A549 (cell line): ENCODE measurements around the gene ABCG5.

Experiments
- ATOH8 ChIP-seq: fragments of 250-450 bp; sonication (Bioruptor Pico); IDR thresholded peaks from 2 replicates; pipeline ENCODE4 v1.5.0; 2020; ENCODE audit warnings: low read depth, mild to moderate bottlenecking, moderate library complexity
- CHD4 ChIP-seq: fragments of 200-600 bp; sonication (generic); IDR thresholded peaks from 2 replicates; pipeline ENCODE4 v1.6.1; 2016; ENCODE audit warnings: antibody characterized with exemption, mild to moderate bottlenecking, borderline replicate concordance
- CTCF ChIP-seq: fragments of >200 bp; sonication (Bioruptor Twin); formaldehyde crosslinking; IDR thresholded peaks from 3 replicates; pipeline ENCODE4 v1.5.1; 2016
- E2F6 ChIP-seq: IDR thresholded peaks from 2 replicates; pipeline ENCODE4 v1.6.1; 2012; ENCODE audit warnings: low read depth, borderline replicate concordance
- ELK1 ChIP-seq: fragments of 150-350 bp; IDR thresholded peaks from 2 replicates; pipeline ENCODE4 v1.6.1; 2014; ENCODE audit warnings: low read depth, mild to moderate bottlenecking, low read length
- EP300 ChIP-seq, 2 experiments: fragments of >200 bp; sonication (Bioruptor Twin); formaldehyde crosslinking; IDR thresholded peaks; 2 replicates in 1 of 2; 3 replicates in 1 of 2; pipeline ENCODE4 v1.6.1; 2016 to 2017
- JUN ChIP-seq, 2 experiments: fragments of >200 bp; sonication (Bioruptor Twin); formaldehyde crosslinking; IDR thresholded peaks; 2 replicates in 1 of 2; 3 replicates in 1 of 2; pipeline ENCODE4 v1.6.1; 2016 to 2017
- MAFK ChIP-seq: fragments of 450-650 bp; IDR thresholded peaks from 2 replicates; pipeline ENCODE4 v1.6.1; 2014; ENCODE audit not compliant: partially characterized antibody
- MAZ ChIP-seq: fragments of 150-350 bp; IDR thresholded peaks from 2 replicates; pipeline ENCODE4 v1.6.1; 2014; ENCODE audit warnings: antibody characterized with exemption, low read depth, low read length, borderline replicate concordance
- POLR2A ChIP-seq: IDR thresholded peaks from 2 replicates; pipeline ENCODE4 v1.6.1; 2012; ENCODE audit warnings: mild to moderate bottlenecking, low read length
- RAD21 ChIP-seq, 2 experiments: fragments of >200 bp in 1 of 2; sonication (Bioruptor Twin) in 1 of 2; formaldehyde crosslinking in 1 of 2; IDR thresholded peaks in 1 of 2; conservative IDR thresholded peaks in 1 of 2; 2 replicates in 1 of 2; 3 replicates in 1 of 2; pipeline ENCODE4 v1.6.1; 2012 to 2018; ENCODE audit warnings: inconsistent platforms in 1 of 2
- RFX5 ChIP-seq: fragments of 450-650 bp; IDR thresholded peaks from 2 replicates; pipeline ENCODE4 v1.7.1; 2014; ENCODE audit warnings: antibody characterized with exemption, mild to moderate bottlenecking, moderate library complexity
- USF2 ChIP-seq: fragments of 450-650 bp; IDR thresholded peaks from 2 replicates; pipeline ENCODE4 v1.6.1; 2014; ENCODE audit warnings: antibody characterized with exemption

GRCh38 chr2:43791035-43791765 lies 47.4 kb downstream of the ABCG5 start:
- TF ChIP-seq CTCF, result no peak
- no peak for TF ChIP-seq RAD21 (conservative IDR thresholded peaks at IDR 0.05 in 1 of 2, IDR thresholded peaks at IDR 0.05 in 1 of 2)
- TF ChIP-seq POLR2A, result no peak
- TF ChIP-seq ATOH8 (CRISPR knock-in tag), result no peak
- TF ChIP-seq CHD4, result no peak
- TF ChIP-seq EP300 (IDR thresholded peaks at IDR 0.05), result no peak
- no peak for TF ChIP-seq USF2
- TF ChIP-seq MAZ, result no peak
- no peak for TF ChIP-seq RFX5
- TF ChIP-seq MAFK, result no peak
- no peak for TF ChIP-seq JUN (IDR thresholded peaks at IDR 0.05)
- no peak for TF ChIP-seq E2F6
- no peak for TF ChIP-seq ELK1
